ENCODE data around the gene POLR2J. TPM values are rescaled to one million over a fixed set of nuclear protein-coding genes. Genes with fewer than 3 reads are reported as not detected.
"Not testable (repeated sequence)": the region's sequence is repeated elsewhere in the genome, so short reads cannot be mapped to it uniquely, and the experiment has no call there.

The POLR2J gene
- total RNA-seq, 1 donor from 2014 or later = 47.9 TPM

DNA sequence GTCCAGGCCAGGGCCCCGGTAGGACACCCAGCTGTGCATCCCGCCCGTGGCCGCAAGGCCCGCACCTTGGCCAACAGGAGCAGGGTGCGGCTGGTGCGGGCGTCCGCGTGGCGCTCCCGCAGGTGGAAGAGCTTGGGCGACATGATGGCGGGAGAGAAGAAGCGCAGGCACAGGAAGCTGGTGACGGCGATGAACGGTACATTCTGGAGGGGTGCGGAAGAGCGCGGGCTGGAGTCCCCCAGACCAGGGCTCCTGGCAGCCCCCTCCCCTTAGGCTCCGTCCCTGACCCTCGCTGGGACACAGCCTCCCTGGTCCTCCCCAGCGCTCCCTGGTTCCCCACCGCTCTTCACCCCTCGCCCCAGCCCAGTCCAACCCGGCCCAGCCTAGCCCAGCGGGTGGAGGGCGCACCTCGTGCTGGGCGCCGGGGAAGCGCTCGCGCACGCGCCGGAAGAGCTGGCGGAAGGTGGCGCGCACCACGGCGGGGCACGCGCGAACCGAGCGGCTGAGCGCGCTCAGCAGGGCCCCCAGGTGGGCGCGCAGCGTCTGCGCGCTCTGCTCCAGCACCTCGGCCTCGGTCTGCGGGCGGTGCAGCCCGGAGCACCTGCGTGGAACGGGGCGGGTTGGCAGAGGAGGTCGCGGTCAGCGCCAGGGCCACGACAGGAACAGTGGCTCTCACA, 15.9 kb upstream of the POLR2J start:
- intact Hi-C loops (cut with micrococcal nuclease) = not testable (repeated sequence)

DNA sequence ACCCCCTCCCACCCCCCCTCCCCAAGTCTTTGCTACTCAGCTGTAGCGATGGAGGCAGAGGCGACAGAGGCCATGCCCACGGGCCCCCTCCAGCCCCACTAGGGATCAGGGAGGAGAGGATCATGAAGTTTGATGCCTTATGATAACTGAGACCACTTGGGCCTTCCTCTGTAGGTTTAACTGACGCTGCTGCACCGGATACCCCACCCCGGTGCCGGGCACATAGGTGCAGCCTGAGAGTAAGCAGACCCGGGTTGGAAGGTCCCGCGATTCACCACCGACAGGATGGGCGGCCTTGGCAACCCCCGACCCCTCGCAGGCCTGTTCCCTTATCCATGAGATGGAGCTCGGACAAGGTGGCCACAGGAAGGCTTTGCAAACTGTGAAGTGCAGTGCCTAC, 15.3 kb upstream of the POLR2J start:
- intact Hi-C loops (cut with micrococcal nuclease) = not testable (repeated sequence)

DNA sequence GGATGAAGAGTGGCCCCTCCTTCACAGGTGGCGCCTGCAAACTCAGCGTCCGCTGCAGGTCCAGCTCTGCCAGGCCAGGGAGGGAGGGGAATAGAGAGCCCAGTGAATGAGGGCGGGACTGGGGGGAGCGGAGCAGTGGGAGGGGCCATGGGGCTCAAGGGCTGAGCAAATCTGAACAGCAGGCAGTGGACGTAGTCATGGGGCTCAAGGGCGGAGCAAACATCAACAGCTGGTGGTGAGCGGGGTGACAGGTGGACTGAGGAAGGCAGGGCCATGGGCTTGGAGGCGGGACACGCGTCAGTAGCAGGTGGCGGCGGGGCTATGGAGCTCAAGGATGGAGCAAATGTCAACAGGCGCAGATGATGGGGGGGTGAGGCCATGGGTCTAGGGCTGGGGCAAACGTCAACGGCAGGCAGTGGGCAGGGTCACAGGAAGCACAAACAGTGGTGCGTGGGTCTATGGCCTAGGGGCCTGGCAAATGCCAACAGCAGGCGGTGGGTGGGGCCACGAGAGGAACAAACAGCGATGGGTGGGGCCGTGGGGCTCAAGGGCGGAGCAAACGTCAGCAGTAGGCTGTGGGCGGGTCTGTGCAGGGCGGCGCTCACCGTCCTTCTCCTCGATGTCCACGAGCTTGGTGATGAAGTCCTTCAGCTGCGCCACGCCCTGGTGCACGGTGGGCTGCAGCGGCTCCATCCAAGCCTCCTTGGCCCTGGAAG, 14.7 kb upstream of the POLR2J start:
- intact Hi-C loops (cut with micrococcal nuclease) = not testable (repeated sequence)

DNA sequence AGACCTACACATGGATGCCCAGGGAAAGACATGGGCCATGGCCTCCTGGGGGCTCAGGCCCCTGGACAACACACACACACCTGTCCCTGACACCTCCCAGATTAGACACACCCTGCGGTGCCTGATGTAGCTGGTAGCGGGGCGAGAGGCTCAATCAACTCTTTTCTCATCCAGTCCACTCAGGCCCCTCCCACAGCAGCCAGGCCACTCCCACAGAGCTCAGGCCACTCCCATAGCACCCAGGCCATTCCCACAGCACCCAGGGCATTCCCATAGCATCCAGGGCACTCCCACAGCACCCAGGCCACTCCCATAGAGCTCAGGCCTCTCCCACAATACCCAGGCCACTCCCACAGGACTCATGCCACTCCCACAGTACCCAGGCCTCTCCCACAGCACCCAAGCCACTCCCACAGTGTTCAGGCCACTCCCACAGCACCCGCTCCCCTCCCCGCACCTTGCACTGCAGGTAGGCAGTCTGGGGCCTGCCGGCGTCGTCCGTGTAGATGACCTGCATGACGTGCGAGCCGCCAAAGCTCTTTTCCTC, 11.9 kb upstream of the POLR2J start:
- intact Hi-C loops (cut with micrococcal nuclease) = not testable (repeated sequence)

DNA sequence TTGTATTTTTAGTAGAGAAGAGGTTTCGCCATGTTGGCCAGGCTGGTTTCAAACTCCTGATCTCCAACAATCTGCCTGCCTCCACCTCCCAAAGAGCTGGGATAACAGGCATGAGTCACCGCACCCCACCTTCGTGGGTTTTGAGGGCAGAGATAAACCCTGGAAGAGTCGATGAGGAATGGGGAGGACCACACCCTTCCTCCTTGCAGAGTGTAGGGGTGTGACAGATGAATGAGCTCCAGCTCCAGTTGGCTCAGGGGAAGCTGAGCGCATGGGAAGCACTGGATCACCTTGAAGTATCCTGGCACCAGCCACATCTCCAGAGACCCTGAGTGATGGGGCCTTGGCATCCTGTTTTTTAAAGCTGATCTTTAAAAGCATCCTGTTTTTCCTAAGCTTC, 5.6 kb upstream of the POLR2J start:
- intact Hi-C loops (cut with micrococcal nuclease) = not testable (repeated sequence)

DNA sequence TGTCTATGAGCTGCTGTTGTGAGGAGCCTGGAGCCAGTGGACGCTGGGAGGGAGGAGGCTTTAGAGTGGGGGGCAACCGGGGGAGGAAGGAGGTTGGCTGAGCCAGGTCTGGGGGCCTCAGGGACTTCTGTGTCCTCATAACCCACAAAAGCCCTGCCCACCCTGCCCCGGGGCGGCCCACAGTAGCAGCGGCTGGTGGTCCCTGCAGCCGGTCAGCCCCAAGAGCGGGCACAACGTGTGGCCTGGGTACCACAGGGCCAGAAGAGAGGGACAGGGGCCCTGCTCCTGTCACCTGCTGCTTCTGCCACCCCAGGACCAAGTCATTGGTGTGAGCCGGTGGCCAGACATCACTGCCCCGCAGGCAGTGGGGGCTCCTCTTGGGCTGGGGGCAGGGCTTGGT, 3.2 kb upstream of the POLR2J start:
- intact Hi-C loops (cut with micrococcal nuclease) = not testable (repeated sequence)

DNA sequence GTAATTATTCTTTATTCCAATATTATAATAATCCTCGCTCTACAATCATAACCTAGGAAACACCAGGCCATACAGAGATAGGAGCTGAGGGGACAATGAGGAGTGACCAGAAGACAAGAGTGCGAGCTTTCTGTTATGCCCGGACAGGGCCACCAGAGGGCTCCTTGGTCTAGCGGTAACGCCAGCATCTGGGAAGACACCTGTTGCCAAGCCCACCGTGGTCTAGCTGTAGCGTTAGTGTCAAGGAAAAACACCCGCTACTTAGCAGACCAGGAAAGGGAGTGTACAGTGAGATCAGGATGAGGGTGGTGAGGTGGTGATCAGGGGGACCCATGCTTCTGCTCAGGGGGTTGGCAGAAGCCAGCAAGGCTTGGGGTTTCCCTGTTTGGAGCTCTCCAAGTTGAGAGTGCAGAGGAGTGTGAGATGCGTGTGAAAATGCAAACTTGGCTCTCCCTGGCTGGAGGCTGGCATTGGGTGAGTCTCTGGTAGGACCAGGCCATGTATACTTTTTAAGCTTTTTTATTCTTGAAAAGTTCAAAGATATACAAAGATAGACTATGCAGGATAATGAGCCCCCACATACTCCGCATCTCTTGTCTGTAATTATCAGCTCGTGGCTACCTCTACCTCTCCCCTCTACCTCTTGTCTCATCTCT, 1.4 kb upstream of the POLR2J start:
- intact Hi-C loops (cut with micrococcal nuclease) = not testable (repeated sequence)

DNA sequence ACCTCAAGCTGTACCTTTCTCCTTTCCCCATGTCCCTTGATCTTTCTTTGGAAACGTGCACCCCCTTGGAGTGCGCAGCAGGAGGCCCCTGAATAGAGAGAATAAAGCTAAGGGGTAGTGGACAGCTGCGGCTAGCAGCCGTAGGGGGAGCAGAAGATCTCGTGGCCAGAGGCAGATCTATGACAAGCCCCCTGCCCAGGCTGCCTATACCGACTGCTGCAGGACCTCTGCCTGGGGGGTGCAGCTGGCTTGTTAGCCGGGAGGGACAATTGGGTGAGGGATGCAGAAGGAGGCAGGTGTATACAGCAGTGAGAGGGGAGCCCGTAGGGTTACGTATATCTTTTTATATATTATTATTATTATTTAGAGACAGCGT, 475 bp upstream of the POLR2J start:
- intact Hi-C loops (cut with micrococcal nuclease) = not testable (repeated sequence)

DNA sequence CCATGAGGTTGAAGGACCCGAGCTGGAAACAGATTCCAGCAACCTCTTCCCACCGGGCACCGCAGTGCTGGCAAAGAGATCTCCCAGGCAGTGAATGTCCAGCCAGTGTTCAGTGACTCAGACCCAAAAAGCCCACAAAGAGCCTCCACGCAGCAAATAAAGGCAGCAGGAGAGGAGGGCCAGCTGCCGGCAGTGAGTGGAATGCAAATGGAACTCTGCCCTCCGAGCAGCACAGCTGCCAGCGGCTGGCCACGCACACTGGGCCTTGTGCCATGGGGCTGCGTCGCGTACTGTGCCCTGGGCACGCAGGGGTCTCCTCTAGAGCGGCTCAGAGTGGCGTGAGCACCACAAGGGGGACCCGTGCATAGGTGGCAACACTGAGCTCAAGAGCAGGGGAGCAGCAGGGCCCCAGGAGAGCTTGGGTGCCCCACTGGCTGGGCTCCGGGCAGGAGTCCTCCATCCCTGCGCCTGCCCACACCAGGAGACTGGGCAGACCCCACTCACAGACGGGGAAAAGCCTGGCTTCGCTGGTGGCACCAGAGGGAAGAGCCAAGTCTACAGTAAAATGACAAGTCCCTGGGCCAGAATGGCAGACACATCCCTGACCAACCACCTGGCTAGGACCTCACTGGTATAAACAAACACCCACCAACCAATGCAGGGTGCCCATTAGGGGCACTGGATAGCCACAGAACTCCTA, 3.8 kb downstream of the POLR2J start:
- intact Hi-C loops (cut with micrococcal nuclease) = not testable (repeated sequence)

DNA sequence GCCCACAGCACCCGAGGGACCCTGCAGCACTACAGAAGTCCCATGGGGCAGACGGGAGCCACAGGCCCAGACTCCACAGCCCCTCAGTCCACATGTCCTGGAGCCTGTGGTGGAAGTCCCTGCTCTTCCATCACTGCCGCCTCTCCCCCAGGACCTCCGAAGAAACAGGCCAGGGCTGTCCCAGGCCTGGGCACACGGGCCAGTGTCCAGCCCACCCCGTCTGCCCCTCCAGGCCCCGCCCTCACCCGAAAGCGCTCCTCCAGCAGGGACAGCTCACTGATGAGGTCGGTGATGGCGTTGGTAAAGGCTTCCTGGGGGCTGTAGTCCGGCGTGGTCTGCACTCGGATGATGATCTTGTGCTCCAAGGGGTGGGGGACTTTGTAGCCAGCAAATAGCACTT, 4.6 kb downstream of the POLR2J start:
- intact Hi-C loops (cut with micrococcal nuclease) = not testable (repeated sequence)

DNA sequence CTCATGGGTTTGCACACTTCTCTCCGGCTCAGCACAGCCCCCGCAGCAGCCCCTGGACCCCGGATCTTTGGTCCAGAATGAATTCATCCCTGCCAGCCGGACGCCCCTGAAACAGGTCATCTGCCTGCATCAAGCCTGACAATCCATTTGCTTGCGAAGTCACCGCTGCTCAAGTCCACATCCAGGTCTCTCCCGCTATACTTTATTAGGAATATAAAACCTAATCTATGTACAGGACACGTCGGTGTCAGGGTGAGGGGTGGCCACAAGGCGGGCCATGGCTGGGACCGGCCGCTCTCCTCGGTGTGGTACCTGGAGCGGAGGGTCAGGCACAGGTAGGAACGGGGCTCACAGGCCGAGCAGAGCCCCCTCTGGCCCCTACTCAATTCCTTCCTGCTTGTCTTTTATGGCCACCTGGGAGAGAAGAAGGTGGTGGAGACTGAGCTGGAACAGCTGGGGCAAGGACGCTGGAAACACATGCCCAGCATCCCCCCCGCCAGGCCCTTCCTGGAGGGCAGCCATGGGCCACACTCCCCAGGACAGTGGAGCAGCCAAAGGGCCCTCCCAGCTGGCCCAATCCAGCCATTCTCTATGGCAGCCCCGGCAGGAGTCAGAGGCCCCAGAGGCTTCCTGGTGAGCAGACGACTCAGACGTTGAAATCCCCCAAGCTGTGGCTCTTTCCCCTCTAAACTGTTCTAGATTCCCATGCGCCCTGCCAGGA, 5.3 kb downstream of the POLR2J start:
- intact Hi-C loops (cut with micrococcal nuclease) = no loop called here

DNA sequence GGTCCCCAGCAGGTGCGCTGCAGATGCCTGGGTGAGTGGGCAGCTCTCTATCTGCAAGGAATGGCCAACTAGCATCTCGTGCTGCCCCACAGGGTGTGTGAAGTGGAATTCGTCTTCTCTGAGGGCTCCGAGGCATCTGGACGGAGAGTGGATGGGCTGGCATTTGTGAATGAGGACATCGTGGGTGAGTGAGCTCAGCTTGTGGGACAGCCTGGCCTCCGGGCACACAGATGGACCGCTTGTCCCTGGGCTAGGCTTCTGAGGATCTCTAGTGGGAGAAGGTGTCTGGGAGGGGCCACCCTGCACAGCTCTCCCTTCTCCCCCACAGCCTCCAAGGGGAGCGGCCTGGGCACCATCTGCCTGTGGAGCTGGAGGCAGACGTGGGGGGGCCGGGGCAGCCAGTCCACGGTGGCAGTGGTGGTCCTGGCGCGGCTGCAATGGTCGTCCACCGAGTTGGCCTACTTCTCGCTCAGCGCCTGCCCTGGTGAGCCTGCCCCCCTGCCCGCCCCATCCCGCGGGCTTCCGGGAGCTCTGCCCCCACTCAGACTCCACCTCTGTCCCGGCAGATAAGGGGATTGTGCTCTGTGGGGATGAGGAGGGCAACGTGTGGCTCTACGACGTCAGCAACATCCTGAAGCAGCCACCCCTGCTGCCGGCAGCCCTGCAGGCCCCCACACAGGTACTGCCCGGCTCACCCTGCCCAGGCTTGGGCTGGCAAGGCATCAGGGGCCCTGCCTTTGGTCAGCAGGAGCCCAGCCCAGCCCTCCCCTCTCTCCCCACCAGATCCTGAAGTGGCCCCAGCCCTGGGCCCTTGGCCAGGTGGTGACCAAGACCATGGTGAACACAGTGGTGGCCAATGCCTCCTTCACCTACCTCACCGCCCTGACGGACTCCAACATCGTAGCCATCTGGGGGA, 6.3 kb downstream of the POLR2J start:
- intact Hi-C loops (cut with micrococcal nuclease) = no loop called here

DNA sequence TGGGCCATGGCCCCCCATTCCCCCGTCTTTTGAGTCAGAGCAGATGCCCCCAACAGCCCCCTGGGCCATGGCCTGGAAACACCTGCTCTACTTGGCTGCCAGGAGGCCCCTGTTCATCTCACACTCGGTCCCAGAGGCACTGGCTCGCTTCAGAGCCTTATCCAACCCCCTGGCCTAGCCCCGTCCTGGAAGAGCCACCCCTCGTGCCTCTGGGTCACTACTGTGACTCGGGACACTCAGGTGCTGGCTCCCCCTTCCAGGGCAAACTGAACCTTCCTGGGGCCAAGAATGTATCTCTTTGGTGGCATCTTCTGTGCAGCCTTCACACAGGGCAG, 7.0 kb downstream of the POLR2J start:
- intact Hi-C loops (cut with micrococcal nuclease) = no loop called here

DNA sequence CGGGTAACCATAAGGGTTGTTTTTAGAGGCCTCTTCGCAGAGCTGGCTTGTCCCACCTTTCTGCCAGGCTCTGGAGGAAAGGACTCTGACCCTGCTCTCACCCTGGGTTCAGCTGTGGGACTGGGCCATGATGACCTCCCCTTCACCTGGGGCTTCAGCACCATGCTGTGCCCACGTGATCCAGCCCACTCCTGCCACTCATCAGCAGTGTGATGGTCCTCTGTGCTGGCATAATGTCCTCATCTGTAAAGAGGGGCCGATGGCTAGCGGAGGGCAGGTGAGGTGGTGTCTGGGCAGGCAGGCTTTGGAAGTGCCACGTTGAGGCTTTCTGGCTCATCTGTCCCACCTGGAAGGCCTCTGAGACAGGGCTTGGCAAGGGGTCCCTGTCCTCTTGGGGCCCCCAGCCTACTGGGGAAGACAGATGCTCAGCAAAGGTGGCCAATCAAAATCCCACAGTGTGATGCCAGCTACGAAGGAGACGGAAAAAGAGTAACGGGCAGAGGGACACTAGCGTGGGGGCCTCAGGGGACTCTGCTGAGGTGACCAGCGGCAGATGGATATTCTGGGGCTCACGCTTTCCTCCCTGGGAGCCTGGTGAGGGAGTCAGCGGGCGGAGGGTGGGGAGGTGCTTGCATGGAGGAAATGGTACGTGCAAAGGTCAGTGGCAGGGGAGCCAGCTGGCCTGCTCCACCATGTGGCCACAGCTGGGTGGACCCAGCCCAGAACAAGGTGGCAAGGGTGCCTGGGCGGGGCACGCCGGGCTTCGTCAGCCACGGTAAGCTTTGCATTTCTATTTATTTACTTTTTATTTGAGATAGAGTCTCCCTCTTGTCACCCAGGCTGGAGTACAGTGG, 8.5 kb downstream of the POLR2J start:
- intact Hi-C loops (cut with micrococcal nuclease) = loop anchor here (5.0 to 10.0 kb wide), 2 partner anchors 275 to 1148 kb away; partner anchors contain the start of genes FAM185A and IFT22

DNA sequence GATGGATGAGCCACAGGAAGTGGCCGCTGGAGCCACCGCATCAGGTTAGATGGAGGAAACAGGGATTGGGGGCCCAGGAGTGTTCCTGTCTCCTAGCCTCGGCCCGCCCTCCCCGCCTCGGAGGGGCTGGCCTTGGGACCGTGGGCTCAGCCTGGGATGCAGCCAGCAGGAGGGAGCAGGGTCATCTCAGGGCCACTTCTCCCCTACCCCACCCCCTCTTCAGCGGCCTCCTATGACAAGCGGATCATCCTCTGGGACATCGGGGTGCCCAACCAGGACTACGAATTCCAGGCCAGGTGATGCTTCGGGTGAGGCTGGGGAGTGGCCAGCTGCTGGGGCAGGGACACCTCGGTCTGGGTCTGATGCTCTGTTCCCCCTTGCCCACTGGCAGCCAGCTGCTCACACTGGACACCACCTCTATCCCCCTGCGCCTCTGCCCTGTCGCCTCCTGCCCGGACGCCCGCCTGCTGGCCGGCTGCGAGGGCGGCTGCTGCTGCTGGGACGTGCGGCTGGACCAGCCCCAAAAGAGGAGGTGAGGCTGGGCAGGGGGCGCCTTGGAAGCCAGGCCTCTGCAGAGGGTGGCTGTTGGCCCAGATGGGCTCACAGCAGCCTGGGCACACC, 9.3 kb downstream of the POLR2J start:
- intact Hi-C loops (cut with micrococcal nuclease) = loop anchor here (5.0 to 10.0 kb wide), 2 partner anchors 275 to 1147 kb away; partner anchors contain the start of genes FAM185A and IFT22

DNA sequence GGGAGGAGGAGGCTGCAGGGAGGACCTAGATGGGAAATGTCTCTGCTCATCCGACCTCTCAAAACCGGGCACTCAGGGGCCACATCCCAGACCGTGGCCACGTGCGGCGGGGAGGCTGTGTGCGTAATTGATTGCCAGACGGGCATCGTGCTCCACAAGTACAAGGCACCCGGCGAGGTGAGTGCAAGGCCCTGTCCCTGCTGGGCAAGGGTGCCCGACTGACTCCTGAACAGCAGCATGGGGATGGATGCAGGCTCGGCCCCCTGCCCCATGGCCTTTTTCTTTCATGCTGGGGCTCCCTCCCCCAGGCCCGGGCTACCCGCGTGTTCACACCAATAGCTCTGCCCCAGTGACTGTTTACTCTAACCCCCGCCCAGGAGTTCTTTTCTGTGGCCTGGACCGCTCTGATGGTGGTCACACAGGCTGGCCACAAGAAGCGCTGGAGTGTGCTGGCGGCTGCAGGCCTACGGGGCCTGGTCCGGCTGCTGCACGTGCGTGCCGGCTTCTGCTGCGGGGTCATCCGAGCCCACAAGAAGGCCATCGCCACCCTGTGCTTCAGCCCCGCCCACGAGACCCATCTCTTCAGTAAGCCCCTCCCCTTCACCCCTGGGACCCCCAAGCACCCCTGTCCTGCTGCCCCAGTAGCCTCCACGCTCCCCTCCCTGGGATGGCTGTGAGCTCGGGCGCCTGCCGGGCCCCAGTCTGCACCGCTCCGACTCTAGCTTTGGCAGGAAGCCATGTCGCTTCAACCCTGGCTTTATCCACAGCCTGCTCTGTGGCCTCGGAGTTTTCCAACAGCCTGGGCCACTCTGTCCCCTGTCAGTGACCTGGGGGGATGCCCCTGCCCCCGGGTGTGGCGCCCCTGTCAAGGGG, 10.0 kb downstream of the POLR2J start:
- intact Hi-C loops (cut with micrococcal nuclease) = loop anchor here (5.0 to 10.0 kb wide), 2 partner anchors 276 to 1146 kb away; partner anchors contain the start of genes FAM185A and IFT22
